BE2C (cell line): ENCODE data around the gene ECEL1.

Source experiments
- DNase-seq: peaks from one replicate; pipeline ENCODE4 v3.0.0-alpha.2; 2020
- H3K27me3 ChIP-seq: fragments of 250-450 bp; sonication (Bioruptor Pico); 2 replicates; pipeline ENCODE4 v1.5.1; 2020; ENCODE audit warnings: mild to moderate bottlenecking
- H3K36me3 ChIP-seq: fragments of 250-450 bp; sonication (Bioruptor Pico); 2 replicates; pipeline ENCODE4 v1.5.1; 2020; ENCODE audit warnings: mild to moderate bottlenecking
- H3K4me1 ChIP-seq: fragments of 250-450 bp; sonication (Bioruptor Pico); 2 replicates; pipeline ENCODE4 v1.5.1; 2020
- H3K4me3 ChIP-seq: 2 replicates; pipeline ENCODE4 v1.5.1; 2011; ENCODE audit warnings: low read depth, low read length
- H3K9me3 ChIP-seq: fragments of 250-450 bp; sonication (Bioruptor Pico); 2 replicates; pipeline ENCODE4 v1.5.1; 2020
- TF ChIP-seq, protein P1 (sequence below): IDR thresholded peaks from 2 replicates; pipeline ENCODE4 v1.5.1; 2012; ENCODE audit warnings: mild to moderate bottlenecking, low read depth, low read length

Gene ECEL1

DNA sequence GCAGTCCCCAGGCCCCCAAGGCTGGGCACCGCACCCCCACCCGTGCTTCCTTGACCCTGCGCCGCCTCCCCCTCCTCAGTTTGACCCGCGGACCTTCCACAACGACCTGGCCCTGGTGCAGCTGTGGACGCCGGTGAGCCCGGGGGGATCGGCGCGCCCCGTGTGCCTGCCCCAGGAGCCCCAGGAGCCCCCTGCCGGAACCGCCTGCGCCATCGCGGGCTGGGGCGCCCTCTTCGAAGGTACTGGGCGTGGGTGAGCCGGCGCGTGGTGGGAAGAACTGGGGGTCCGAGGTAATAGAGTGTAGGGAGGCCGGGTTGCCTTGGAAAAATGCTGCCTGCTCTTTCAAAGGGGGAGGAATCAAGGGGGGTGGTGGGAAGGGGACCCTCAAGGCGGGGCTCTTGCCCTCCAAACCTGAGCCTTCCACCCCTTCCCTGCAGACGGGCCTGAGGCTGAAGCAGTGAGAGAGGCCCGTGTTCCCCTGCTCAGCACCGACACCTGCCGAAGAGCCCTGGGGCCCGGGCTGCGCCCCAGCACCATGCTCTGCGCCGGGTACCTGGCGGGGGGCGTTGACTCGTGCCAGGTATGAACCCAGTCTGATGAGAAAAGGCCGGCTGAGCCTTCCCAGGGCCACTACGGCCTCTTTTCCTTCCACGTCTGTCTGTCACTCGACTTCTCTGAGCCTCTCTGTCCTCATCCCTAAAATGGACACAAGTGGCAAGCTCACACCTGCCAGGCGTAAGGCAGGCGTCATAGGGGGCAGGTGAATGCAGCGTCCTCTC, 35.2 kb upstream of the ECEL1 start:
- H3K36me3 ChIP-seq: no peaks in the 10 kb centered on the region
- H3K4me3 ChIP-seq: no peak overlapping the region
- TF ChIP-seq, protein P1, sequence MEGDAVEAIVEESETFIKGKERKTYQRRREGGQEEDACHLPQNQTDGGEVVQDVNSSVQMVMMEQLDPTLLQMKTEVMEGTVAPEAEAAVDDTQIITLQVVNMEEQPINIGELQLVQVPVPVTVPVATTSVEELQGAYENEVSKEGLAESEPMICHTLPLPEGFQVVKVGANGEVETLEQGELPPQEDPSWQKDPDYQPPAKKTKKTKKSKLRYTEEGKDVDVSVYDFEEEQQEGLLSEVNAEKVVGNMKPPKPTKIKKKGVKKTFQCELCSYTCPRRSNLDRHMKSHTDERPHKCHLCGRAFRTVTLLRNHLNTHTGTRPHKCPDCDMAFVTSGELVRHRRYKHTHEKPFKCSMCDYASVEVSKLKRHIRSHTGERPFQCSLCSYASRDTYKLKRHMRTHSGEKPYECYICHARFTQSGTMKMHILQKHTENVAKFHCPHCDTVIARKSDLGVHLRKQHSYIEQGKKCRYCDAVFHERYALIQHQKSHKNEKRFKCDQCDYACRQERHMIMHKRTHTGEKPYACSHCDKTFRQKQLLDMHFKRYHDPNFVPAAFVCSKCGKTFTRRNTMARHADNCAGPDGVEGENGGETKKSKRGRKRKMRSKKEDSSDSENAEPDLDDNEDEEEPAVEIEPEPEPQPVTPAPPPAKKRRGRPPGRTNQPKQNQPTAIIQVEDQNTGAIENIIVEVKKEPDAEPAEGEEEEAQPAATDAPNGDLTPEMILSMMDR: no peak
- no peaks in the 10 kb centered on the region for H3K9me3 ChIP-seq
- peaks cover 21% of the 10 kb centered on the region for H3K27me3 ChIP-seq
- H3K4me1 ChIP-seq: peaks cover 6% of the 10 kb centered on the region
- DNase-seq: no peak

DNA sequence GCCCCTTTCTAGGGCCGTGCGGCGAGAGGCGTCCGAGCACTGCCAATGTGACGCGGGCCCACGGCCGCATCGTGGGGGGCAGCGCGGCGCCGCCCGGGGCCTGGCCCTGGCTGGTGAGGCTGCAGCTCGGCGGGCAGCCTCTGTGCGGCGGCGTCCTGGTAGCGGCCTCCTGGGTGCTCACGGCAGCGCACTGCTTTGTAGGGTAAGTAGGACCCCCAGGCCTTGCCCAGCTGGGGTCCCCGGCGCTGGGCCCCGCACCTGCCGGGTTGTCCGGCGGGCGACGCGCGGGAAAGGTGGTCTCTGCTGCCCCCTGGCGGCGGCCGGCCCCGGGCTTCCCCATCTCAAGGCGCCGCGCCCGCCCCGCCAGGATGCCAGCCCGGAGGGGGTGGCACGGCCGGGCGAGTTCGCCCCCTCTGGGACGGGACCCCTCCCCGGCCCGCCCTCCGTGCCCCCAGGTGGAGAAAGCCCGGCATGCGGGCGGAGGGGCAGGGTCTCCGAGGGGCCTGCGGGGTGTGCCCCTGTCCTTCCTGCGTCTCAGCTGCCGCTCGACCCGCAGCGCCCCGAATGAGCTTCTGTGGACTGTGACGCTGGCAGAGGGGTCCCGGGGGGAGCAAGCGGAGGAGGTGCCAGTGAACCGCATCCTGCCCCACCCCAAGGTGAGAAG, 34.5 kb upstream of the ECEL1 start:
- H3K36me3 ChIP-seq: no peaks in the 10 kb centered on the region
- no peak overlapping the region for H3K4me3 ChIP-seq
- peak; percentile 73 for DNase-seq
- peaks cover 6% of the 10 kb centered on the region for H3K4me1 ChIP-seq
- peaks cover 21% of the 10 kb centered on the region for H3K27me3 ChIP-seq
- TF ChIP-seq, protein P1: peak; percentile 48
- H3K9me3 ChIP-seq: no peaks in the 10 kb centered on the region

DNA sequence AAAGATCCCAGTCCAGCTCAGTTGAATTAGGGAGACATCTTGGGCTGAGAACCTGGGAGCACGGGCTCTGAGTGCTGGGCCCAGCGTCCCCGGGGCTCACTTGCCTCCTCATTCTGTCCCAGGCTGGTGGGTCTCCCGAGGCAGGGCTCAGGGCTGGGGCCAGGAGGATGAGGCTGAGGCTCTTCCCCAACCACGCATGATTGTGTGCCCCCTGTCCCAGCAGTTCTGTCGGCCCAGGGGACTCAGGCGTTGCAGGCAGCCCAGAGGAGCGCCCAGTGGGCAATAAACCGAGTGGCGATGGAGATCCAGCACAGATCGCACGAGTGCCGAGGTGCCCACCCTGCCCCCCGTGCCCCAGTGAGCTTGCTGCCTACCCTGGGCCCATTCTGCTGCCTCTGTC, 33.5 kb upstream of the ECEL1 start:
- Histone ChIP-seq H3K36me3 (no peaks in the 10 kb centered on the region), H3K9me3 (no peaks in the 10 kb centered on the region), H3K4me3 (no peak overlapping the region), H3K27me3 (peaks cover 21% of the 10 kb centered on the region), H3K4me1 (peaks cover 6% of the 10 kb centered on the region)
- DNase-seq: no peak
- TF ChIP-seq, protein P1: no peak

DNA sequence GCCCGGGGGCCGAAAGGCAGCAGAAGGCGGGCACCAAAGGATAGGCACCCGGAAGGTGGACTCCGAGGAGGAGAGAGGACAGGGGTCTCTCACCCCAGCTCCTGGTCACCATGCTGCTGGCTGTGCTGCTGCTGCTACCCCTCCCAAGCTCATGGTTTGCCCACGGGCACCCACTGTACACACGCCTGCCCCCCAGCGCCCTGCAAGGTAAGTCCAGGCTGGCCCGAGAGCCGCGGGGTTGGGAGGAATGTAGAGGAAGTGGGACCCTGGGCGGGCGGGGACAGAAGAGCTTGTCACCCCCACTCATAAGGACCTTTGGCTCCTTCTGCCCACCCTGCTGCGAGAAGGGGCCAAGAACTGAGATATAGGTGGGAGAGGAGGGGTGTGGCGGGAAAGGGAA, 32.9 kb upstream of the ECEL1 start:
- Histone ChIP-seq H3K4me1 (peaks cover 4% of the 10 kb centered on the region), H3K36me3 (no peaks in the 10 kb centered on the region), H3K9me3 (no peaks in the 10 kb centered on the region), H3K4me3 (no peak overlapping the region), H3K27me3 (peaks cover 21% of the 10 kb centered on the region)
- TF ChIP-seq, protein P1: no peak
- DNase-seq: no peak

DNA sequence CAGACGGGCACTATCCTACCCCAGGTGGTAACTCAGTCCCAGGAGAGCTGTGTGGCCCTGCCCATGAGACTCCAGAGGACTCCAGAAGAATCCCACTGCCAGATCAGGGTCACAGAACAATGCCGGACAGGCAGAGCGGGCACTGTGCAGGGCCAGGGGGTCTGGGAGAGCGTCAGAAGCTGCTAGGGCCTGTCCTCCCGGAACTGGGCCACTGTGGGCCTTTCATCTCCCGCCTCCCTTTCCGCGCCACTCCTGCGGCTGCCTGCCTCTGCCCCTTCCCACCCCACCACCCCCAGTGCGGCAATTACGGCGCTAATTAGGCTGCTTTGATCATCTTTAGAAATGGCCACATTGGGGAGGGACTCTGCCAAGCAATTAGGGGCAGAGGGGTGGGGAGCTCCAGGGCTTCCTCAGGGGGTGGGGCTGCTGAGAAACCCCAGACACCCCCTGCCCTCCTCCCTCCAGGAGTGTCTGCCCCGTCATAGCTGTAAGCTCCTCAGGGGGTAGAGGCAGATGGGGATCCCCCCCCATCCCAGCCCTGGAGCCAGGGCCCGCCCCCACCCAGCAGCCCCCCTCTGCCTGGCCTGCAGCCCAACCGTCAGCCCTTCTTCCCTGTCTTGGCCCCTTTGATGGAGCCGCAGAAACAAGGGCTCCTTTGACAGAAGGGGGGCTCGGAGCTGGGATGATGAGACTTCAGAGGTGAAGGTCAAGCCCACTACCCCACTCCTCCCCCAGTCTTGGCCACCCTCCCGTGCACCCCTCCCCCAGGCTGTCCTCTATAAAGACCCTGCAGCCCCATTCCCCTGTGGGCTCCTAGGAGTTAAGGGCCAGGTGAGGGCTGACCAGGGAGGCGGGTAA, 32.2 kb upstream of the ECEL1 start, which contains the start of gene PRSS56:
Gene PRSS56 (plus strand): TSS at position 808 of the 858 bp plus-strand sequence. CDS start 211 bp downstream, outside the sequence.
- peaks cover 21% of the 10 kb centered on the region for H3K27me3 ChIP-seq
- TF ChIP-seq, protein P1: no peak
- H3K9me3 ChIP-seq: no peaks in the 10 kb centered on the region
- DNase-seq: no peak
- no peaks in the 10 kb centered on the region for H3K4me1 ChIP-seq
- H3K36me3 ChIP-seq: no peaks in the 10 kb centered on the region
- H3K4me3 ChIP-seq: no peak within 1 kb of the TSS
